ENCODE results near the gene MGLL.

Gene MGLL

DNA sequence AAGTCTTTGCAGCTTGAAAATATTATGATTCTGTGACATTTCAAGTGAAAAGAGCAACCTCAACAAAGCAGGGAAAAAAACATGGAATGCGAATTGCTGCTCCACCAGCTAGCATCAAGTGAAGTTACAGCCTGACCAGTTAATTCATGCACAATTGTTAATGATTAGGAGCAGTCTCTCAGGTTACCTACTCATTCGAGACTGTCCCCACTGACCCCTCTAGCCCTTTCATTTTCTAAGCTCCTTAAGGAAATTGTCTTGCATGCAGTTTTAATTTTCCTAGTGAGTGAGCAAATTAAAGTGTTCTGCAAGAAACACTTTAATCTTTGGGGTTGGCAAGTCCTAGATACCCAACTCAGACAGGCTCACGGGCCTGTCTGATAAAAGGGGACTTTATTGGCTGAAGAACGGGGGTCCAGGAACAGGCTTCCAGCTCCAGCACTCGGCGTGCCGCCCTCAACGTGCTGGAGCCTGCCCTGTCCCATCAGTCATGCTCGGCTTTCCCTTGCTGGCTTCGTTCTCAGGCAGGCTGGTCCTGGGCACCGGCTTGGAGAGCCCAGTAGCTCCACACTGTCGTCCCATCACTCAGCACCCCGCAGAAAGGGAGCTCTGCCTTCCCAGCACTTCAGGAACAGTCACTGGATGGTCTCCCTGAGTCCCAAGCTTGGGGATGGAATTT lies 175.0 kb downstream of the MGLL start:
- FAIRE-seq = no peak

DNA sequence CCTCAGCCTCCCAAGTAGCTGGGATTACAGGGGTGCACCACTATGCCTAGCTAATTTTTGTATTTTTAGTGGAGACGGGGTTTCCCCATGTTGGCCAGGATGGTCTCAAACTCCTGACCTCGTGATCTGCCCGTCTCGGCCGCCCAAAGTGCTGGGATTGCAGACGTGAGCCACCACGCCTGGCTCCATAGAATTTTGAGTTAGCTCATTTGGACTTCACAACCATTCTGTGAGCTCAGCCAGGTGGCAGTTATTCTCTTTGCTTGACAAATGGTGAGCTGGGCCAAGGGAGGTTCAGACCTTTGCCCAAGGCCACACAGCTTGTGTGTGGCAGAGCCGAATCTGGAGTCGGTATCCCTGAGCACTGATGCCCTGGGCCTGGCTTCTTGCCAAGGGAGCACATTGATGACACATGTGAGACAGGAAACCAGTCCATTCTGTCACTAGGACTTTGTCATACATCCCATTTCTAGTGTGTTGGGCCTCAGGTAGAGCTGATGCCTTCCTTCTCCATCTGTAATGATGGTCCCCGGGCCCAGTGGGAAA lies 175.7 kb downstream of the MGLL start:
- no peak for FAIRE-seq

- FAIRE-seq = no peak
These were observed 176.8 kb downstream of the MGLL start for GRCh38 chr3:127645371-127646015.

- no peak for FAIRE-seq
These were observed 177.5 kb downstream of the MGLL start for GRCh38 chr3:127644641-127645370.

DNA sequence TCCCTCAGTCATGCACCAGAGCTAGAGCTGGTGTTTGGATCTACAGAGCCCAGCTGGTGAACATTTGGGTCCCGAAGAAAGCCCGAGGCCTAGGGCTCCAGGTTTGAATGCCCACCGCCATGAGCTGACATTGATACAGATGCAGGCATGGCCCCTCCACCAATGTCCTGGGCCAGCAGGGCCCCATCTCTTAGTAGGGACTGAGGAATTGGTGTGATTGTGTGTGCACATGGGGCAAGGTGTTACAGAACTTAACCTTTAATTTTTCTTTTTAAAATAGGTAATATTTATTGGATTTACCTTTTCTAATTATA lies 182.3 kb downstream of the MGLL start:
- FAIRE-seq = no peak

DNA sequence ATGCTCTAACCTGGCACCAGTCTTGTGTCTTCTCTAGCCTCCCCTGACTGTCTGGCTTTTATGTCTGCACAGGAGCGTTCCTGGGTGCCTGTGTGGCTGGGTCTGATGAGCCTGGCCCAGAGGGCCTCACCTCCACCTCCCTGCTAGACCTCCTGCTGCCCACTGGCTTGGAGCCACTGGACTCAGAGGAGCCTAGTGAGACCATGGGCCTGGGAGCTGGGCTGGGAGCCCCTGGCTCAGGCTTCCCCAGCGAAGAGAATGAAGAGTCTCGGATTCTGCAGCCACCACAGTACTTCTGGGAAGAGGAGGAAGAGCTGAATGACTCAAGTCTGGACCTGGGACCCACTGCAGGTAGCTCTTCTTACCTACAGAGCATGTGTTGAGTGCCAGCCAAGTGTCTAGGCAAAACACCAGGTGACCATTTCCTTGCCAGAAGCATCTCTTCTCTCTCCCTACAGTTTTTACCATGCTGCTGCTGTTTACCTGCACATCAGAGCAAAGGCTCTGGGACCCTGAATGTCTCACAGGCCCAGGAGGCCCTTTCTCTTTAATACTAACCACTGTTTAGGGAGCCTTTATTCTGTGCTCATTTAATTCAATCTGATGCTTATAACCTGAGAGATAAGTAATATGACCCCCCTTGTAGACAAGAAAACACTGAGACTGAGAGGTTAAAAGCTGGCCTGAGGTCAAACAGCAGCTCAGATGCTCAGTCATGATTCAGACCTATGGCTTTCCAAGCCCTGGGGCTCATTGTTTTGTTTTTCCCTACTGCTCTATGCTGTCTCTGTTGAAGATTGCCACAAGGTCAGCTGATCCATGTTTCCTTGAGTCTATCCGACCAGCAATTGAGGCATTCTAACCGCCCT lies 182.9 kb downstream of the MGLL start:
- FAIRE-seq = no peak
